HepG2 (cell line): ENCODE results near the gene CD300A. TPM values are rescaled to one million over a fixed set of nuclear protein-coding genes. Genes with fewer than 3 reads are reported as not detected.
A peak's percentile ranks its signal among the peaks of the same experiment; 100 is the strongest.

Experiments
- ATF3 ChIP-seq: sonication (generic); formaldehyde crosslinking; IDR thresholded peaks from 2 replicates; pipeline ENCODE4 v1.4.0; 2020; ENCODE audit warnings: missing genetic modification reagents
- CAMTA2 ChIP-seq: sonication (generic); formaldehyde crosslinking; IDR thresholded peaks from 2 replicates; pipeline ENCODE4 v1.4.0; 2020; ENCODE audit warnings: mild to moderate bottlenecking, missing genetic modification reagents, borderline replicate concordance
- HES4 ChIP-seq: sonication (generic); formaldehyde crosslinking; IDR thresholded peaks from 2 replicates; pipeline ENCODE4 v1.9.0; 2021; ENCODE audit warnings: mild to moderate bottlenecking, missing genetic modification reagents, borderline replicate concordance
- HINFP ChIP-seq: sonication (generic); formaldehyde crosslinking; IDR thresholded peaks from 2 replicates; pipeline ENCODE4 v1.4.0; 2020; ENCODE audit warnings: low read depth, mild to moderate bottlenecking, missing genetic modification reagents
- HMG20B ChIP-seq: conservative IDR thresholded peaks from 2 replicates; pipeline ENCODE4 v1.6.1; 2016; ENCODE audit warnings: missing genetic modification reagents, missing compliant biosample characterization
- KDM5A ChIP-seq: fragments of 200-600 bp; sonication (generic); IDR thresholded peaks from 2 replicates; pipeline ENCODE4 v1.7.0; 2018; ENCODE audit warnings: antibody characterized with exemption, mild to moderate bottlenecking, low read length, borderline replicate concordance
- MAX ChIP-seq: IDR thresholded peaks from 2 replicates; pipeline ENCODE4 v1.6.1; 2012; ENCODE audit warnings: inconsistent platforms
- MIER2 ChIP-seq: IDR thresholded peaks from 2 replicates; pipeline ENCODE4 v1.6.1; 2016; ENCODE audit warnings: missing biosample characterization, missing genetic modification reagents
- MLX ChIP-seq: IDR thresholded peaks from 2 replicates; pipeline ENCODE4 v1.6.1; 2016
- NR0B2 ChIP-seq: sonication (generic); formaldehyde crosslinking; IDR thresholded peaks from 2 replicates; pipeline ENCODE4 v1.4.0; 2020; ENCODE audit warnings: mild to moderate bottlenecking, missing genetic modification reagents
- SIN3A ChIP-seq: IDR thresholded peaks from 2 replicates; pipeline ENCODE4 v1.6.1; 2011; ENCODE audit warnings: low read depth, mild to moderate bottlenecking, control low read depth, low read length, borderline replicate concordance
- THAP9 ChIP-seq: sonication (generic); formaldehyde crosslinking; IDR thresholded peaks from 2 replicates; pipeline ENCODE4; 2020; ENCODE audit warnings: missing genetic modification reagents, mild to moderate bottlenecking, borderline replicate concordance
- TRAFD1 ChIP-seq: sonication (generic); formaldehyde crosslinking; IDR thresholded peaks from 2 replicates; pipeline ENCODE4 v1.5.1; 2020; ENCODE audit warnings: missing genetic modification reagents, mild to moderate bottlenecking, borderline replicate concordance
- YEATS4 ChIP-seq: sonication (generic); formaldehyde crosslinking; IDR thresholded peaks from 2 replicates; pipeline ENCODE4 v1.4.0; 2020; ENCODE audit warnings: missing genetic modification reagents, borderline replicate concordance
- ZEB1 ChIP-seq: IDR thresholded peaks from 2 replicates; pipeline ENCODE4 v1.6.1; 2012; ENCODE audit warnings: mild to moderate bottlenecking, low read depth, inconsistent platforms; ENCODE audit not compliant: insufficient replicate concordance
- ZNF414 ChIP-seq: sonication (generic); formaldehyde crosslinking; IDR thresholded peaks from 2 replicates; pipeline ENCODE4 v1.5.0; 2020; ENCODE audit warnings: missing genetic modification reagents
- ZNF451 ChIP-seq: sonication (generic); formaldehyde crosslinking; IDR thresholded peaks from 2 replicates; pipeline ENCODE4 v1.5.0; 2020; ENCODE audit warnings: mild to moderate bottlenecking, missing genetic modification reagents
- ZNF773 ChIP-seq: sonication (generic); formaldehyde crosslinking; IDR thresholded peaks from 2 replicates; pipeline ENCODE4 v1.4.0; 2020; ENCODE audit warnings: missing genetic modification reagents, borderline replicate concordance
- polyA plus RNA-seq, 8 experiments: library from polyadenylated mRNA; depleted of rRNA in 3 of 8; stranded (reverse) in 7 of 8; unstranded in 1 of 8; fragments of >200 nt; fragmentation: Illumina TruSeq in 4 of 8; extraction: Trizol in 4 of 8; gene quantifications; 2 replicates each; pipeline versions ENCODE4 v1.2.1 to v1.2.3, GENCODE V29; 2011 to 2016; ENCODE audit warnings: low read depth in 4 of 8, missing spikeins in 1 of 8, mixed read lengths in 1 of 8; ENCODE audit not compliant: insufficient read depth in 1 of 8
- total RNA-seq, 5 experiments: library from RNA; depleted of rRNA; stranded (reverse); fragments of >200 nt; fragmentation: Illumina TruSeq; extraction: Trizol; gene quantifications; 2 replicates each; pipeline ENCODE4 v1.2.3, GENCODE V29; 2016; ENCODE audit warnings: low read depth in 1 of 5

Gene CD300A
- total and polyA plus RNA-seq, 2 of the 13 experiments (the other 11 are each of a cell fraction or from before 2014, with no cell fraction given), result not detected

- TF ChIP-seq TRAFD1, result 0 out of 2 replicates have a peak, but pooled peaks have one; percentile 62
- TF ChIP-seq ZNF773 (CRISPR knock-in tag), result no peak
- no peak for TF ChIP-seq HMG20B (CRISPR knock-in tag)
- no peak; the same call in 1 of the 2 replicates for TF ChIP-seq ZNF451
- no peak for TF ChIP-seq ZEB1
- TF ChIP-seq HINFP, result no peak
- 0 out of 2 replicates have a peak, but pooled peaks have one; percentile 5 for TF ChIP-seq MLX (CRISPR knock-in tag)
- TF ChIP-seq NR0B2 (CRISPR knock-in tag), result no peak
- peak; percentile 70; the same call in 1 of the 2 replicates for TF ChIP-seq MAX
- TF ChIP-seq CAMTA2 (CRISPR knock-in tag), result no peak
- TF ChIP-seq ATF3 (CRISPR knock-in tag), result no peak
- TF ChIP-seq YEATS4 (CRISPR knock-in tag), result no peak
- TF ChIP-seq HES4, result no peak
- TF ChIP-seq THAP9 (CRISPR knock-in tag), result 0 out of 2 replicates have a peak, but pooled peaks have one; percentile 68
- peak; percentile 48; the same call in 1 of the 2 replicates for TF ChIP-seq SIN3A
- TF ChIP-seq ZNF414, result peak; percentile 71; the same call in 1 of the 2 replicates
- TF ChIP-seq KDM5A, result no peak
- no peak; the same call in 1 of the 2 replicates for TF ChIP-seq MIER2 (CRISPR knock-in tag)
Observed at GRCh38 chr17:74417178-74418045, 49.0 kb upstream of the CD300A start (continued).
